Upper lobe of left lung (tissue), 6 donors: ENCODE data around the gene IFT88. TPM values are rescaled to one million over a fixed set of nuclear protein-coding genes. Genes with fewer than 3 reads are reported as not detected.

Source experiments
- ATAC-seq, 2 donors: fragments of 200-7000 bp; cut with Tn5 transposase; one replicate each; pipeline ENCODE4 v1.9.1; 2022; ENCODE audit warnings: mild to moderate bottlenecking in 2 of 2, moderate library complexity in 2 of 2; ENCODE audit not compliant: low FRiP score in 2 of 2
- DNase-seq, 2 donors: peaks; one replicate each; pipeline ENCODE4 v3.0.0-alpha.2; 2019 to 2020
- H3K27ac ChIP-seq, 4 donors: fragments of 200-600 bp; sonication (generic); one replicate each; pipeline ENCODE4 v1.5.1; 2016 to 2019
- H3K27me3 ChIP-seq, 4 donors: fragments of 200-600 bp; sonication (generic); one replicate each; pipeline ENCODE4 v1.5.1; 2017 to 2019
- H3K36me3 ChIP-seq, 4 donors: fragments of 200-600 bp; sonication (generic); one replicate each; pipeline ENCODE4 v1.5.1; 2016 to 2019
- H3K4me1 ChIP-seq, 4 donors: fragments of 200-600 bp; sonication (generic); one replicate each; pipeline ENCODE4 v1.5.1; 2018 to 2019
- H3K4me3 ChIP-seq, 4 donors: fragments of 200-600 bp; sonication (generic); one replicate each; pipeline ENCODE4 v1.5.1; 2017 to 2019; ENCODE audit warnings: mild to moderate bottlenecking in 2 of 4, moderate library complexity in 1 of 4
- H3K9me3 ChIP-seq, 4 donors: fragments of 200-600 bp; sonication (generic); one replicate each; pipeline ENCODE4 v1.5.1; 2018 to 2019
- EP300 ChIP-seq, 4 donors: sonication (generic); formaldehyde crosslinking; IDR thresholded peaks; one replicate each; pipeline ENCODE4 v1.5.1; 2017; ENCODE audit warnings: antibody characterized with exemption in 4 of 4, control low read depth in 2 of 4
- POLR2A ChIP-seq, 4 donors: fragments of 450-650 bp; IDR thresholded peaks; one replicate each; pipeline ENCODE4 v1.5.1; 2016 to 2017; ENCODE audit warnings: antibody characterized with exemption in 4 of 4, mild to moderate bottlenecking in 2 of 4
- POLR2AphosphoS5 ChIP-seq, 2 donors: sonication (generic); formaldehyde crosslinking; IDR thresholded peaks; one replicate each; pipeline ENCODE4 v1.5.1; 2017; ENCODE audit warnings: antibody characterized with exemption in 2 of 2
- WGBS, 2 donors: methylation state at CpG; one replicate each; pipeline ENCODE4 v1.1.5; 2017 to 2018; 5-methylcytosine and 5-hydroxymethylcytosine counted together
- total RNA-seq, 6 donors: library from RNA; depleted of rRNA in 4 of 6; stranded (reverse); fragments of >200 nt in 4 of 6; gene quantifications; one replicate each; pipeline versions ENCODE4 v1.1.0 to v1.2.1, GENCODE V29; 2016 to 2021
- TF ChIP-seq, protein P1 (sequence below), 6 experiments: fragments of 450-650 bp in 4 of 6; fragments of 200-600 bp in 2 of 6; sonication (generic) in 2 of 6; IDR thresholded peaks; one replicate each; pipeline ENCODE4 v1.5.1; 2016 to 2019; ENCODE audit warnings: antibody characterized with exemption in 6 of 6
- donor health status: DM: no; HTN: no; CAD: no; lungs with moderate emphysema.
- donor health status: DM: no; HTN: yes; CAD: no; lungs with severe emphysema.

Gene IFT88
- total RNA-seq, 6 donors from 2014 or later: 5.5 to 55.5 (median 15.5) TPM

DNA sequence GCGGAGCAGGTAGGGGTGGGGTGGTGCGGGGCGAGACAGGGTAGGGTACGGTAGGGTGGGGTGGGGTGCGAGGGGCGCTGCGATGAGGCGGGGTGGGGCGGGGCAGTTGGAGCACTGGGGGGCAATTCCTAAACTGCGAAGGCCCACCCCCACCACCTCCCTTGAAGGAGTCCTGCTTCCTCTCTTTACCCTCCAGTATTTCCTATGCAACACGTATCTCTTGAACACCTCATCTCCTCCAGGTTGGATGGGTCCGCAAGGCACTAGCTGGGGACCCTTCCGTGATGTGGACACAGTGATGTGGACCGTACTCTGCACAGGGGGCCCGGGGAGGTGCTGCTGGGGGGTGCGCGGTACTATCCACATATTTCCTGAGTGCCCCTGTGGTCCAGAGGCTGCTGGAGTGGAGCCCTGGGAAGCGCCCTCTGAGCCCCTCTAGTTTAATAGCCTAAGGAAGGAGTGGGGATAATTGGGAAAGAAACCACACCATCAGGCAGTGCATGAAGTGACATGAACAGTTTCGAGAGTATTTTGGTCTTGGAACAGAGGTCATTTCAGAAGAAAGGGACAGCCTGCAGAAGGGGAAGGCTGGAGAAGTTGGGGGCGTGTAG lies 137.6 kb downstream of the IFT88 start:
- no peaks in the 10 kb centered on the region for H3K36me3 ChIP-seq
- peaks cover 0 to 3% (median 0%) of the 10 kb centered on the region in 4 donors for H3K27me3 ChIP-seq
- DNase-seq: no peak
- peak overlapping the region in 3 of 4 donors; percentile 54 to 72 (median 56) for H3K4me3 ChIP-seq
- ATAC-seq: peak in 1 of 2 donors; percentile 15
- no peaks in the 10 kb centered on the region for H3K9me3 ChIP-seq
- WGBS, 2 donors: 23 to 36% methylated on average over 11 to 19 of the region's 20 CpGs
- H3K27ac ChIP-seq: peak overlapping the region in 2 of 4 donors; percentile 52 to 61
- peaks cover 8 to 25% (median 10%) of the 10 kb centered on the region in 4 donors for H3K4me1 ChIP-seq
- TF ChIP-seq, protein P1, sequence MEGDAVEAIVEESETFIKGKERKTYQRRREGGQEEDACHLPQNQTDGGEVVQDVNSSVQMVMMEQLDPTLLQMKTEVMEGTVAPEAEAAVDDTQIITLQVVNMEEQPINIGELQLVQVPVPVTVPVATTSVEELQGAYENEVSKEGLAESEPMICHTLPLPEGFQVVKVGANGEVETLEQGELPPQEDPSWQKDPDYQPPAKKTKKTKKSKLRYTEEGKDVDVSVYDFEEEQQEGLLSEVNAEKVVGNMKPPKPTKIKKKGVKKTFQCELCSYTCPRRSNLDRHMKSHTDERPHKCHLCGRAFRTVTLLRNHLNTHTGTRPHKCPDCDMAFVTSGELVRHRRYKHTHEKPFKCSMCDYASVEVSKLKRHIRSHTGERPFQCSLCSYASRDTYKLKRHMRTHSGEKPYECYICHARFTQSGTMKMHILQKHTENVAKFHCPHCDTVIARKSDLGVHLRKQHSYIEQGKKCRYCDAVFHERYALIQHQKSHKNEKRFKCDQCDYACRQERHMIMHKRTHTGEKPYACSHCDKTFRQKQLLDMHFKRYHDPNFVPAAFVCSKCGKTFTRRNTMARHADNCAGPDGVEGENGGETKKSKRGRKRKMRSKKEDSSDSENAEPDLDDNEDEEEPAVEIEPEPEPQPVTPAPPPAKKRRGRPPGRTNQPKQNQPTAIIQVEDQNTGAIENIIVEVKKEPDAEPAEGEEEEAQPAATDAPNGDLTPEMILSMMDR (IDR thresholded peaks at IDR 0.05): no peak
- TF ChIP-seq POLR2AphosphoS5 (IDR thresholded peaks at IDR 0.05): no peak
- TF ChIP-seq EP300 (IDR thresholded peaks at IDR 0.05): no peak
- no peak for TF ChIP-seq POLR2A (IDR thresholded peaks at IDR 0.05)

- Histone ChIP-seq H3K4me3 (no peak overlapping the region), H3K9me3 (no peaks in the 10 kb centered on the region), H3K27me3 (peaks cover 0 to 3% (median 0%) of the 10 kb centered on the region in 4 donors), H3K36me3 (no peaks in the 10 kb centered on the region), H3K4me1 (peaks cover 8 to 25% (median 10%) of the 10 kb centered on the region in 4 donors), H3K27ac (no peak overlapping the region)
- ATAC-seq (no peak), DNase-seq (no peak)
- TF ChIP-seq, protein P1 (IDR thresholded peaks at IDR 0.05): no peak
- no peak for TF ChIP-seq EP300 (IDR thresholded peaks at IDR 0.05)
- no peak for TF ChIP-seq POLR2AphosphoS5 (IDR thresholded peaks at IDR 0.05)
- no peak for TF ChIP-seq POLR2A (IDR thresholded peaks at IDR 0.05)
- 91 to 97% methylated on average over 4 to 5 of the region's 5 CpGs for WGBS, 2 donors
These were observed 139.7 kb downstream of the IFT88 start for GRCh38 chr13:20706661-20707060.

DNA sequence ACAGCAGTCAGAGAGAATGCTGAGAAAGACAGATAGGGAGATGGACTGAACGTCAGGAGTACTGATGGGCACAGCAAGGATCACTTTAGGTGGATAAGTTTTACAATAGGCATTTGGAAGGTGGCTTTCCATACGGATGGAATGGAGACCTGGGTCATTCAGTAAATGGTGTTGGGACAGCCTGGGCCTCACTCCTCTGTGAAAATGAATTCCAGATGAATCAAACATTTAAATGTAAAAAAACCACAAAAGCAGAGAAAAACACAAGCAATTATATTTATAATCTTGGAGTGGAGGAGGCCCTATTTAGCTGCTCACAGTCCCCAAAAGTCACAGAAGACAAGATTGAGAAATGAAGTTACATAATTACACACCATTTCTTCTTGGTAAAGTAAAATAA lies 141.3 kb downstream of the IFT88 start:
- H3K27me3 ChIP-seq: no peaks in the 10 kb centered on the region
- no peaks in the 10 kb centered on the region for H3K9me3 ChIP-seq
- DNase-seq: no peak
- peaks cover 2 to 21% (median 8%) of the 10 kb centered on the region in 4 donors for H3K4me1 ChIP-seq
- no peak overlapping the region for H3K4me3 ChIP-seq
- ATAC-seq: no peak
- 73 to 80% methylated on average over 2 of the region's 2 CpGs for WGBS, 2 donors
- TF ChIP-seq, protein P1 (IDR thresholded peaks at IDR 0.05): no peak
- no peak for TF ChIP-seq EP300 (IDR thresholded peaks at IDR 0.05)
- no peak for TF ChIP-seq POLR2A (IDR thresholded peaks at IDR 0.05)
- no peak for TF ChIP-seq POLR2AphosphoS5 (IDR thresholded peaks at IDR 0.05)
- H3K27ac ChIP-seq: no peak overlapping the region
- no peaks in the 10 kb centered on the region for H3K36me3 ChIP-seq

- no peaks in the 10 kb centered on the region for H3K36me3 ChIP-seq
- DNase-seq: no peak
- no peaks in the 10 kb centered on the region for H3K9me3 ChIP-seq
- no peak overlapping the region for H3K4me3 ChIP-seq
- no peak overlapping the region for H3K27ac ChIP-seq
- no peak for TF ChIP-seq POLR2AphosphoS5 (IDR thresholded peaks at IDR 0.05)
- TF ChIP-seq EP300 (IDR thresholded peaks at IDR 0.05): no peak
- TF ChIP-seq POLR2A (IDR thresholded peaks at IDR 0.05): no peak
- TF ChIP-seq, protein P1 (IDR thresholded peaks at IDR 0.05): no peak
- H3K27me3 ChIP-seq: no peaks in the 10 kb centered on the region
- no peak for ATAC-seq
- WGBS, 2 donors: 84 to 89% methylated on average over 8 of the region's 8 CpGs
- peaks cover 0 to 19% (median 8%) of the 10 kb centered on the region in 4 donors for H3K4me1 ChIP-seq
These were observed 142.4 kb downstream of the IFT88 start for GRCh38 chr13:20709369-20709768.

DNA sequence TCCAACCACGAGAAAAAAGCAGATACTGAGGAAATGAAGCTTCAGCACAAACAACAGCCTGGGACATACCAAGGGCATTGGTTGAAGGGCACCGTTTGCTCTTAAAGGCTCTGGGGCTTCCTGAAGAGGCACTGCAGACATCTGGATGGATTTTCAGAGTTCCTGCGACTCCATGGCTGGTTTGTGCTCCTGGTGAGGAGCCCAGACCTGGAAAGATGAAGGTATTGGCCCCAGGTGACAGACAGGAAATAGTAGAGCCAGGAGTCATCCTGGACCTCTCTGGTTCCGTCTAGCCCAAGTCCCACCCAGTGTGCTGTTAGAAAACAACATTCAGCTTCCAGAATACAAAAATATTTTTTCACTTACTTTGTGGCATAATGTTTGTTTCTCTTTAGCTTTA lies 142.8 kb downstream of the IFT88 start:
- H3K27ac ChIP-seq: no peak overlapping the region
- H3K4me1 ChIP-seq: peaks cover 0 to 15% (median 7%) of the 10 kb centered on the region in 4 donors
- TF ChIP-seq EP300 (IDR thresholded peaks at IDR 0.05) (no peak), POLR2A (IDR thresholded peaks at IDR 0.05) (no peak), POLR2AphosphoS5 (IDR thresholded peaks at IDR 0.05) (no peak)
- TF ChIP-seq, protein P1 (IDR thresholded peaks at IDR 0.05): no peak
- ATAC-seq: no peak
- no peaks in the 10 kb centered on the region for H3K9me3 ChIP-seq
- WGBS, 2 donors: 59 to 72% methylated on average over 4 of the region's 4 CpGs
- H3K27me3 ChIP-seq: no peaks in the 10 kb centered on the region
- DNase-seq: no peak
- H3K36me3 ChIP-seq: no peaks in the 10 kb centered on the region
- no peak overlapping the region for H3K4me3 ChIP-seq
